Measurements from ENCODE around the gene WDR49. TPM values are rescaled to one million over a fixed set of nuclear protein-coding genes. Genes with fewer than 3 reads are reported as not detected.

Gene WDR49
- total RNA-seq, 2 donors from 2014 or later = 0.93 to 1.6 TPM

GRCh38 chr3:167694121-167694520, 40.4 kb upstream of the WDR49 start:
- Histone ChIP-seq H3K27ac (ENCODE audit: low read depth, low read length) (no peak overlapping the region), H3K4me3 (ENCODE audit: low read length) (no peak overlapping the region), H3K9me3 (ENCODE audit: control insufficient read depth, low read length) (no peaks in the 10 kb centered on the region), H3K36me3 (ENCODE audit: control insufficient read depth, insufficient read depth, low read length) (peaks cover 73% of the 10 kb centered on the region), H3K9ac (ENCODE audit: extremely low read depth, low read length, poor library complexity, severe bottlenecking) (no peak overlapping the region), H3K4me1 (ENCODE audit: control insufficient read depth, insufficient read depth, low read length) (peaks cover 14% of the 10 kb centered on the region), H3K27me3 (ENCODE audit: control insufficient read depth, insufficient read depth, low read length, poor library complexity, severe bottlenecking) (no peaks in the 10 kb centered on the region)
- TF ChIP-seq CTCF (conservative IDR thresholded peaks at IDR 0.05) = no peak
- H3K27ac Mint-ChIP-seq = peak overlapping the region; percentile 71
- peaks cover 54% of the 10 kb centered on the region for H3K4me1 Mint-ChIP-seq
- DNase-seq = no peak
- 100% methylated on average over 1 to 2 of the region's 2 CpGs for WGBS, 2 experiments (ENCODE audit: insufficient coverage in 1 of 2, insufficient read length in 1 of 2)
- H3K4me3 Mint-ChIP-seq = no peak overlapping the region
- H3K9me3 Mint-ChIP-seq = no peaks in the 10 kb centered on the region
- H3K36me3 Mint-ChIP-seq (ENCODE audit: low read depth) = peaks cover 36% of the 10 kb centered on the region
- H3K27me3 Mint-ChIP-seq (ENCODE audit: insufficient read depth) = no peaks in the 10 kb centered on the region

- no peak overlapping the region for H3K27ac Mint-ChIP-seq
- no peaks in the 10 kb centered on the region for H3K9me3 ChIP-seq (ENCODE audit: control insufficient read depth, low read length)
These were observed 37.6 kb upstream of the WDR49 start for GRCh38 chr3:167691366-167691765.

GRCh38 chr3:167684388-167684993, 30.7 kb upstream of the WDR49 start:
- no peaks in the 10 kb centered on the region for H3K4me1 Mint-ChIP-seq
- Histone ChIP-seq H3K27ac (ENCODE audit: low read depth, low read length) (no peak overlapping the region), H3K4me1 (ENCODE audit: control insufficient read depth, insufficient read depth, low read length) (no peaks in the 10 kb centered on the region), H3K9me3 (ENCODE audit: control insufficient read depth, low read length) (no peaks in the 10 kb centered on the region), H3K9ac (ENCODE audit: extremely low read depth, low read length, poor library complexity, severe bottlenecking) (no peak overlapping the region), H3K36me3 (ENCODE audit: control insufficient read depth, insufficient read depth, low read length) (peaks cover 84% of the 10 kb centered on the region), H3K27me3 (ENCODE audit: control insufficient read depth, insufficient read depth, low read length, poor library complexity, severe bottlenecking) (no peaks in the 10 kb centered on the region), H3K4me3 (ENCODE audit: low read length) (no peak overlapping the region)
- peak; percentile 82 for DNase-seq
- H3K4me3 Mint-ChIP-seq = no peak overlapping the region
- peak; percentile 89 for TF ChIP-seq CTCF (conservative IDR thresholded peaks at IDR 0.05)
- peaks cover 33% of the 10 kb centered on the region for H3K36me3 Mint-ChIP-seq (ENCODE audit: low read depth)
- H3K27me3 Mint-ChIP-seq (ENCODE audit: insufficient read depth) = no peaks in the 10 kb centered on the region
- H3K9me3 Mint-ChIP-seq = no peaks in the 10 kb centered on the region
- no peak overlapping the region for H3K27ac Mint-ChIP-seq

More at GRCh38 chr3:167691366-167691765, 37.6 kb upstream of the WDR49 start:
- H3K36me3 ChIP-seq (ENCODE audit: control insufficient read depth, insufficient read depth, low read length) = peaks cover 94% of the 10 kb centered on the region
- no peak overlapping the region for H3K9ac ChIP-seq (ENCODE audit: extremely low read depth, low read length, poor library complexity, severe bottlenecking)
- Mint-ChIP-seq H3K9me3 (no peaks in the 10 kb centered on the region), H3K4me1 (peaks cover 29% of the 10 kb centered on the region), H3K4me3 (no peak overlapping the region), H3K27me3 (ENCODE audit: insufficient read depth) (no peaks in the 10 kb centered on the region), H3K36me3 (ENCODE audit: low read depth) (peaks cover 39% of the 10 kb centered on the region)
- H3K4me3 ChIP-seq (ENCODE audit: low read length) = no peak overlapping the region
- no peak for TF ChIP-seq CTCF (conservative IDR thresholded peaks at IDR 0.05)
- no peak overlapping the region for H3K27ac ChIP-seq (ENCODE audit: low read depth, low read length)
- H3K27me3 ChIP-seq (ENCODE audit: control insufficient read depth, insufficient read depth, low read length, poor library complexity, severe bottlenecking) = no peaks in the 10 kb centered on the region
- peaks cover 5% of the 10 kb centered on the region for H3K4me1 ChIP-seq (ENCODE audit: control insufficient read depth, insufficient read depth, low read length)
- WGBS, 2 experiments (ENCODE audit: insufficient coverage in 1 of 2, insufficient read length in 1 of 2) = 89 to 96% methylated on average over 3 of the region's 3 CpGs
- no peak for DNase-seq

Data from endodermal cell (in vitro differentiated cells).